Endothelial cell of umbilical vein (primary cell): ENCODE measurements around the gene RANBP1. TPM values are rescaled to one million over a fixed set of nuclear protein-coding genes. Genes with fewer than 3 reads are reported as not detected.

ENCODE experiments used
- BruUV-seq: library from RNA; stranded (reverse); fragments of 400-500 nt; replicated peaks from 2 replicates; lab custom pipeline; 2021; lab: Mats Ljungman, UMichigan
- CTCF ChIA-PET: fragments of 300-600, 350-600 bp; sonication (Branson Sonifier 250); formaldehyde crosslinking; loops from one replicate; lab custom pipeline; 2021; ENCODE audit warnings: antibody characterized with exemption, inconsistent platforms; lab: Charles Lee
- POLR2A ChIA-PET: fragments of 300-600, 350-600 bp; sonication (Branson Sonifier 250); formaldehyde crosslinking; loops from one replicate; lab custom pipeline; 2021; ENCODE audit warnings: antibody characterized with exemption, inconsistent platforms; lab: Charles Lee
- DNase-seq: peaks from one replicate; pipeline ENCODE4 v3.0.0-alpha.2; 2011; ENCODE audit warnings: low read depth, low spot score
- FAIRE-seq: peaks from 2 replicates; lab custom pipeline; 2011; peaks lifted over from hg19 to GRCh38; lab: Jason Lieb, UNC
- H2AFZ ChIP-seq: 2 replicates; pipeline ENCODE4 v1.6.0; 2012; ENCODE audit warnings: low read depth, low read length, control low read depth, inconsistent platforms
- H3K27ac ChIP-seq: 2 replicates; pipeline ENCODE4 v1.5.1; 2011; ENCODE audit warnings: low read depth, mild to moderate bottlenecking, control low read depth, low read length, moderate library complexity; ENCODE audit not compliant: insufficient read depth
- H3K27me3 ChIP-seq, 2 experiments: 2 replicates each; pipeline versions ENCODE4 v1.6.0 to v1.6.1; 2011; ENCODE audit warnings: low read length in 2 of 2, mixed read lengths in 1 of 2; ENCODE audit not compliant: control insufficient read depth in 2 of 2, insufficient read depth in 2 of 2
- H3K36me3 ChIP-seq, 2 experiments: 2 replicates in 1 of 2; 3 replicates in 1 of 2; pipeline ENCODE4 v1.5.1; 2011; ENCODE audit warnings: low read length in 2 of 2, mild to moderate bottlenecking in 1 of 2, moderate library complexity in 1 of 2; ENCODE audit not compliant: control insufficient read depth in 2 of 2, insufficient read depth in 2 of 2; ENCODE audit errors: extremely low read depth in 1 of 2
- H3K4me1 ChIP-seq: 3 replicates; pipeline ENCODE4 v1.5.1; 2011; ENCODE audit warnings: mild to moderate bottlenecking, low read length; ENCODE audit not compliant: control insufficient read depth, insufficient read depth; ENCODE audit errors: extremely low read depth
- H3K4me2 ChIP-seq: 2 replicates; pipeline ENCODE4 v1.6.1; 2011; ENCODE audit warnings: low read length, control low read depth, mixed read lengths; ENCODE audit not compliant: insufficient read depth
- H3K4me3 ChIP-seq, 3 experiments: fragments of 200-600 bp in 1 of 3; sonication (generic), shearing (Covaris generic) in 1 of 3; replicated peaks in 1 of 3; 2 replicates each; pipeline ENCODE4 v1.5.1; 2011 to 2016; ENCODE audit warnings: control low read depth in 3 of 3, low read length in 3 of 3, mild to moderate bottlenecking in 2 of 3, inconsistent platforms in 1 of 3, low read depth in 1 of 3, moderate library complexity in 1 of 3; ENCODE audit not compliant: insufficient read depth in 1 of 3
- H3K79me2 ChIP-seq: 2 replicates; pipeline ENCODE4 v1.6.0; 2012; ENCODE audit warnings: low read length, inconsistent platforms; ENCODE audit not compliant: control insufficient read depth, insufficient read depth
- H3K9ac ChIP-seq: replicated peaks from 2 replicates; pipeline ENCODE3; 2011; ENCODE audit warnings: low read length, control low read depth; ENCODE audit not compliant: insufficient read depth; ENCODE audit errors: extremely low read depth
- H3K9me1 ChIP-seq: replicated peaks from 3 replicates; pipeline ENCODE4 v1.6.0; 2011; ENCODE audit warnings: mild to moderate bottlenecking, low read length; ENCODE audit not compliant: control insufficient read depth, insufficient read depth; ENCODE audit errors: extremely low read depth
- H3K9me3 ChIP-seq: replicated peaks from 2 replicates; pipeline ENCODE4 v1.5.1; 2012; ENCODE audit warnings: low read length, inconsistent platforms; ENCODE audit not compliant: control insufficient read depth, insufficient read depth
- H4K20me1 ChIP-seq: replicated peaks from 2 replicates; pipeline ENCODE3; 2011; ENCODE audit warnings: mild to moderate bottlenecking, low read length; ENCODE audit not compliant: control insufficient read depth, insufficient read depth; ENCODE audit errors: extremely low read depth
- EZH2 ChIP-seq: IDR thresholded peaks from 2 replicates; pipeline ENCODE4 v1.6.1; 2012; ENCODE audit warnings: borderline replicate concordance, low read depth, mild to moderate bottlenecking, moderate library complexity, low read length, inconsistent platforms; ENCODE audit not compliant: severe bottlenecking
- FOS ChIP-seq: IDR thresholded peaks from 2 replicates; pipeline ENCODE4 v1.6.1; 2011; ENCODE audit warnings: mild to moderate bottlenecking, low read length, moderate library complexity, borderline replicate concordance; ENCODE audit not compliant: insufficient read depth
- POLR2A ChIP-seq: IDR thresholded peaks from 2 replicates; pipeline ENCODE4 v1.6.1; 2012; ENCODE audit warnings: low read depth, mild to moderate bottlenecking, control low read depth, low read length
- dilution Hi-C: fragments of 300-500 bp; cut with MboI; formaldehyde crosslinking; loops from one replicate; pipeline ENCODE4 v1.15.0; 2019; ENCODE audit warnings: low sequenced_read_pairs; ENCODE audit not compliant: extremely low pct_ligation_motif_present
- intact Hi-C: fragments of 100-400 bp; cut with micrococcal nuclease; formaldehyde crosslinking; loops from one replicate; pipeline ENCODE4 v1.10.0; 2022
- polyA plus RNA-seq, 4 experiments: library from polyadenylated mRNA; depleted of rRNA in 3 of 4; stranded (reverse) in 3 of 4; unstranded in 1 of 4; fragments of >200 nt; gene quantifications; 2 replicates each; pipeline versions ENCODE4 v1.2.1 to v1.2.3, GENCODE V29; 2011 to 2012; ENCODE audit warnings: missing spikeins in 1 of 4
- total RNA-seq: library from RNA; stranded (reverse); gene quantifications from 2 replicates; pipeline ENCODE4 v1.2.3, GENCODE V29; 2021
- TF ChIP-seq, protein P1 (sequence below), 2 donors: IDR thresholded peaks; 1 replicate in 1 of 2; 2 replicates in 1 of 2; pipeline ENCODE4 v1.5.1; 2011; ENCODE audit warnings: low read length in 2 of 2, mild to moderate bottlenecking in 2 of 2, moderate library complexity in 2 of 2, control low read depth in 1 of 2, inconsistent platforms in 1 of 2, low read depth in 1 of 2; ENCODE audit not compliant: insufficient read depth in 1 of 2; ENCODE audit errors: extremely low read depth in 1 of 2

RANBP1 gene
- total and polyA plus RNA-seq, 2 donors (not counting 3 experiments of a cell fraction or from before 2014, with no cell fraction given), result 228 to 247 TPM

DNA sequence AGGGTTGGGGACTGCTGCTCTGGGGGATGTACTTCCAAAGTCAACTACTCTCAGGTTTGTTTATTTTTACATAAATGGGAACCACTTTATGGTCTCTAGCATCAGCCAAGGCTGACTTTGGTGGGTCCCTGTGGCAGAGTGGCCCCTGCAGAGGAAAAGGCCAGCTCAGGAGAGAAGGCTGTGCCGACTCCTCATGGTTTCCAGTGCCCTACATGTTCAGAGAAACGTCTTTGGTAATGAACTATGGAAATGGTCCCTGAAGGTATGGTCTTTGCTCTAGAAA lies 12.7 kb downstream of the RANBP1 start:
- TF ChIP-seq EZH2, result no peak
- dilution Hi-C loops (no loop called here), intact Hi-C loops (no loop called here)
- H3K4me1 ChIP-seq, result peaks cover 6% of the 10 kb centered on the region
- no peak overlapping the region for H2AFZ ChIP-seq
- no peaks in the 10 kb centered on the region for H3K9me1 ChIP-seq
- H4K20me1 ChIP-seq, result no peaks in the 10 kb centered on the region
- ChIA-PET POLR2A (no interaction called here), CTCF (interaction anchor here (1.7 kb wide), 1 partner anchor 115 kb away, joined by 7 read pairs; no protein-coding TSS in a partner anchor)
- no peak overlapping the region for H3K27ac ChIP-seq
- H3K79me2 ChIP-seq, result peaks cover 23% of the 10 kb centered on the region
- no peak overlapping the region for H3K9ac ChIP-seq
- no peaks in the 10 kb centered on the region for H3K27me3 ChIP-seq
- H3K9me3 ChIP-seq, result no peaks in the 10 kb centered on the region
- FAIRE-seq (no peak), DNase-seq (no peak)
- H3K36me3 ChIP-seq, result peaks cover 4 to 24% of the 10 kb centered on the region in 2 experiments
- no peak overlapping the region for H3K4me3 ChIP-seq
- no peak overlapping the region for H3K4me2 ChIP-seq
- BruUV-seq, result no TSS peak

DNA sequence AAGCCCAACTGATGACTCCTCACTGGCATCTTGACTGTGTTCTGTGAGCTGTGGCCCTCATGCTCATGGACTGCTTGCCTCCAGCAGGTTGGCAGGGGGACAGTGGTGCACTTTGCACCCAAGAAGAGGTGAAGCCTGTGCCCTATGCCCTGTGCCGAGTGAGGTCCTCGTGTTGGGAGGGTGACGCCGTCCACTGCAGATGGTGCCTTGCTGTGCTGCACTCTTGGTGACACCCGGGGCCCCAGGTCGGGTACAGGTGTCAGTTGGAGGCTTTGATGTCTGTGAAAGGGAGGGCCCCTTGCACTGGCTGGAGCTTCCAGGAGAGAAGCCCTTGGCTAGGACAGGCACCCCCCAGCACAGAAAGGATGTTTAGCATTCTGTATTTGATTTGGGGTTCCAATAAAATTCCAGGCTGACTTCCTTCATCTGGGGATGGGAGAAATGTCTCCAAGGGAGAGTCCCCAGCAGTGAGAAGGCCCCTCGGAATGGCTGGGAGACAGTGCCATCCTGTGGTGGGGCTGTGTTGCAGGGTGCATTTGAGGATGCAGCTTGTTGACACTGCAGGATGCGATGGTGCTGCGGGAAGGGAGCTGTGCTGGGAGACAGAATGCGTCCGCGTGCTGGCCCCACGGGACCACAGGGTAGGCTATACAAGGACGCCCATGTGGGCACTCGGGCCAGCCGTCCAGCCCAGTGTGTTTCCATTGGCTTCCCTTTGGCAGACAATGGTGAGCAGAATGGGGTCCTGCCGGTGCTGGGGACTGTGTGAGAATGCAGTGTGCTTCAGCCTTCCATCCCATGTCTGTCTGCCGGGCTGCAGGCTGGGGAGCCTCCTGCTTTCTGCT lies 13.2 kb downstream of the RANBP1 start:
- no peak overlapping the region for H3K4me2 ChIP-seq
- H3K36me3 ChIP-seq, result peaks cover 0 to 20% of the 10 kb centered on the region in 2 experiments
- no peak overlapping the region for H3K4me3 ChIP-seq
- H4K20me1 ChIP-seq, result no peaks in the 10 kb centered on the region
- peak; percentile 33 for DNase-seq
- no peak for FAIRE-seq
- H3K4me1 ChIP-seq, result peaks cover 6% of the 10 kb centered on the region
- no peaks in the 10 kb centered on the region for H3K9me3 ChIP-seq
- CTCF ChIA-PET, result interaction anchor here (0.6 to 2.1 kb wide), 5 partner anchors 9 to 399 kb away, joined by 3 to 7 read pairs (median 6); no protein-coding TSS in a partner anchor
- POLR2A ChIA-PET, result no interaction called here
- no peak overlapping the region for H2AFZ ChIP-seq
- intact Hi-C loops, result no loop called here
- dilution Hi-C loops, result no loop called here
- H3K9ac ChIP-seq, result no peak overlapping the region
- H3K27me3 ChIP-seq, result no peaks in the 10 kb centered on the region
- no TSS peak for BruUV-seq
- H3K9me1 ChIP-seq, result no peaks in the 10 kb centered on the region
- H3K79me2 ChIP-seq, result peaks cover 23% of the 10 kb centered on the region
- no peak overlapping the region for H3K27ac ChIP-seq
- TF ChIP-seq, protein P1, sequence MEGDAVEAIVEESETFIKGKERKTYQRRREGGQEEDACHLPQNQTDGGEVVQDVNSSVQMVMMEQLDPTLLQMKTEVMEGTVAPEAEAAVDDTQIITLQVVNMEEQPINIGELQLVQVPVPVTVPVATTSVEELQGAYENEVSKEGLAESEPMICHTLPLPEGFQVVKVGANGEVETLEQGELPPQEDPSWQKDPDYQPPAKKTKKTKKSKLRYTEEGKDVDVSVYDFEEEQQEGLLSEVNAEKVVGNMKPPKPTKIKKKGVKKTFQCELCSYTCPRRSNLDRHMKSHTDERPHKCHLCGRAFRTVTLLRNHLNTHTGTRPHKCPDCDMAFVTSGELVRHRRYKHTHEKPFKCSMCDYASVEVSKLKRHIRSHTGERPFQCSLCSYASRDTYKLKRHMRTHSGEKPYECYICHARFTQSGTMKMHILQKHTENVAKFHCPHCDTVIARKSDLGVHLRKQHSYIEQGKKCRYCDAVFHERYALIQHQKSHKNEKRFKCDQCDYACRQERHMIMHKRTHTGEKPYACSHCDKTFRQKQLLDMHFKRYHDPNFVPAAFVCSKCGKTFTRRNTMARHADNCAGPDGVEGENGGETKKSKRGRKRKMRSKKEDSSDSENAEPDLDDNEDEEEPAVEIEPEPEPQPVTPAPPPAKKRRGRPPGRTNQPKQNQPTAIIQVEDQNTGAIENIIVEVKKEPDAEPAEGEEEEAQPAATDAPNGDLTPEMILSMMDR (IDR thresholded peaks at IDR 0.05; ENCODE audit: extremely low read depth in 1 of 2, insufficient read depth in 1 of 2, low read depth in 1 of 2, low read length in 2 of 2), result peak; percentile 36 to 53
- TF ChIP-seq FOS (no peak), POLR2A (no peak)
